Stimulated activated naive CD8-positive, alpha-beta T cell treated with anti-CD3 and anti-CD28 coated beads, Interleukin-15, Interleukin-2, amounts not matched to agents 100 U/mL and 50 U/mL, for 24 hours (primary cell): ENCODE measurements around the gene FAM83G.
A peak's percentile ranks its signal among the peaks of the same experiment; 100 is the strongest.

Experiments used
- ATAC-seq: fragments of 150-1000 bp; cut with Tn5 transposase; one replicate; pipeline ENCODE4 v1.10.0; 2021
- DNase-seq: peaks from one replicate; pipeline ENCODE4 v3.0.0; 2021

FAM83G gene

GRCh38 chr17:18987230-18987610 is 17.3 kb downstream of the FAM83G start:
- no peak for DNase-seq
- ATAC-seq = no peak

DNA sequence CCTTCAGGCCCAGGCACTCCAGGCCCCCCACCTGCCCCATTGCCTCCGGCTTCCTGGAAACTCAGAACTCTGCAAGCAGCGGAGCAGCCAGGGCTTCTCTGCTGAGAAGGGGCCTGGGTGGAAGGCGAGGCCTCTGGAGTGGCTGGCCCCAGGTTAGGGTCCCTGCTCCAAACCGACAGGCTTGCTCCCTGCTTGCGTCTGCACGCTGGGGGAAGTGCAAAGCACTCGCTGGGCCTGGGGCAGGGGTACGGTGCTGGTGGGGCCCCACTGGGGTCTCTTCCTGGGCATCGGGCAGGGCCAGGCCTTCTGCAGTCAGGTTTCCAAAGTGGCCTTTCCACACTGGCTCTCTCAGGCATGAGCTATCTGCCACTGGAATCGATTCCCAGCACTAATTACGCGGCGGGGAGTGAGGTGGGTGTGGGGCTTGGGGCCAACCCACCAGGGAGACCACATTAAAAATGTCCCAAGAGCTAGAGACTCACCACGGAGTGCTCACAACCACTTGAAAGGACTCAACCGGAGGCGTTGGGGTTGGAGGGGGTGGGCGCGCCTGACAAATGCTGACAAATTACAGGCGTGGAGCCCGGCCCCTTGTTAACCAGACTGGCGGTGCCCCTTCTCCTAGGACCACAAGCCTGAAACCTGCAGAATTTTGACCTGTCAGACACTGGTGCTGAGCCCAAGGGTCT is 17.9 kb downstream of the FAM83G start:
- no peak for ATAC-seq
- peak; percentile 35 for DNase-seq

- ATAC-seq = no peak
- no peak for DNase-seq
These were observed 19.1 kb downstream of the FAM83G start for GRCh38 chr17:18985475-18985874.

- DNase-seq (no peak), ATAC-seq (no peak)
These were observed 20.1 kb downstream of the FAM83G start for GRCh38 chr17:18984273-18985114.

DNA sequence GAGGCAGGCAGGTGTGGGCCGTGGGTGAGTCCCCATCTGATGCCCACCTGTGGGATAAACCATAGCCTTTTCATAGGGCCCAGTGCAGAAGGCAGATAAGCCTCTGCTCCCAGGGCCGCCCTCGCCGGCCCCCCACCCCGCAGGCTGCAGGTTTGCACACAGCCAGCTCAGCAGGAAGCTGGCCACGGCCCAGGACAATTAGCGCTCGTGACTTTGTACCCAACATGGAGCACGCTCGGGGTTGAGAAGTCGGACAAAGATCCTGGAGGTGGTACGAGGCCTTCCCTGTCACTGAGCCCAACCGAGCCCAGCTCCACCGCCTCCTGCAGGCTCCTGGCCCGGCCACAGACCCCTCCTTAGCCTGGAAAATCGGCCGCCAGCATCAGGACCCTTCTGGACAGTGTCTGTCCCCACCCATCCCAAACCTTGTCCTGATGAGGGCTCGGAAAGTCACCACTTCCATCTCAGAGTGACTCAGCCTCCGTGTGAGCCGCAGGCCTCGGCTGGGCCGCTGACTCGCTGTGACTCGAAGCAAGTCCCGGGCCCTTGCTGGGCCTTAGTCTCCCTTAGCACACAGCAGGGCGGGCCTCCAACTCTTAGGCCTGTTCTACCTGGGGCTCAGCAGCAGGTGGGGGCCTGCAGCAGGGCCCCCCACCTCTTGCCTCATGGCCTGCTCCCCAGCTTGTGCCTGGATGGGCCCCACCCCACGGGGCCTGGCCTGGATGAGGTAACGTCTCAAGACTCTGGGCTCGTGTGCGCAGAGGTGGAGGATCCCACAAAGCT is 22.7 kb downstream of the FAM83G start:
- peak; percentile 50 for ATAC-seq
- DNase-seq = no peak

GRCh38 chr17:18981335-18981641 is 23.3 kb downstream of the FAM83G start:
- ATAC-seq (no peak), DNase-seq (no peak)

- DNase-seq (no peak), ATAC-seq (peak; percentile 8)
These were observed 23.8 kb downstream of the FAM83G start for GRCh38 chr17:18980682-18981334.

- no peak for DNase-seq
- ATAC-seq = no peak
These were observed 25.9 kb downstream of the FAM83G start for GRCh38 chr17:18978655-18979054.

- ATAC-seq (no peak), DNase-seq (no peak)
These were observed 26.5 kb downstream of the FAM83G start for GRCh38 chr17:18978050-18978449.

DNA sequence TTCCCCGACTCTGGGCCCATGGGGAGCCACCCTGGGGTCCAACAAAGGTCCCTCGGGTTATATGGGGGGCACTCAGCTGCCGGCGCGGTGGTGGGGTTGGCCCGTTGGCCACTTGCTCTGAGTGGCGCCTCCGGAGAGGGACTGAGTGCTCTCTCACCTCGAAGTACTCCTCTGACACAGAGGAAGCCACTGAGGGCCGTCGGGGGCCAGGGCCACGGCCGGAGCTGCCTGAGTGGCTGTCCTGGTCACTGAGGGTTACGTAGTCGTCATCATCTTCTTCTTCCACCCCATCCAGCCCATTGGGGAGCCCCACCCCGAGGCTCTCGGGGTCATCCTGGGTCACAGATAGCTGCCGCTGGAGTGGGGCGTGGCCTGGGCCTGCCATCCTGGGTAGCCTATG is 26.9 kb downstream of the FAM83G start:
- DNase-seq = no peak
- no peak for ATAC-seq

DNA sequence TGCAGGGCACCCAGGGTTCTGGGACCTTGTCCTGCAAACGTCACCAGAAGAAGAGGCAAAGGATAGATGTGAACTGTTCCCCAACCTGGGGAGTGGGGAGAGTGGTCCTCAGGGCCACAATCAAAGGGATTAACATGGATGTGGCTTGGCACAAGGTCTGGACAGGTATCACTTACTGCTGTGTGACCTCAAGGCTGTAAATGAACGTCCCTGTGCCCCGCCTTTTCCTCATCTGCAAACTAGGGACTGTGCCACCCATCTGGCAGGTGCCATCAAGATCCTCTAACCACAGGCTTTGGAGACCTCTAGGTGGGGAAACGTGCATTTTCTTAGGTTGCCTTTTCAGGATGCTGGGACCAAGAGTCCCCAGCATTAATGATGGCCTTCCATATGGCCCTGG is 27.5 kb downstream of the FAM83G start:
- no peak for ATAC-seq
- no peak for DNase-seq

GRCh38 chr17:18976201-18976600 is 28.4 kb downstream of the FAM83G start:
- no peak for DNase-seq
- ATAC-seq = no peak

DNA sequence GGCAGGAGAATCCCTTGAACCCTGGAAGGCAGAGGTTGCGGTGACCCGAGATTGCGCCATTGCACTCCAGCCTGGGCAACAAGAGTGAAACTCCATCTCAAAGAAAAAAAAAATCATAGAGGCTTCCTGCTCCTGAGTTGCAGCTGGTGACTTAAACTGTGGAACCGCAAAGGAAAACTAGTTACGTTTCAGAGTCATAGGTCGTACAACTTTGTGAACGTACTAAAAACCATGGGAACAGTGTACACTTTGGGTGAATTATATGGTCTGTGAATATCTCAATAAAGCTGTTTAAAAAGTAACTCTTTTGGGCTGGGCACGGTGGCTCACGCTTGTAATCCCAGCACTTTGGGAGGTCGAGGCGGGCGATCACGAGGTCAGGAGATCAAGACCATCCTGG is 29.0 kb downstream of the FAM83G start:
- DNase-seq = no peak
- no peak for ATAC-seq

GRCh38 chr17:18974407-18975149 is 30.0 kb downstream of the FAM83G start:
- peak; percentile 85 for ATAC-seq
- DNase-seq = peak; percentile 61

- DNase-seq (no peak), ATAC-seq (no peak)
These were observed 32.8 kb downstream of the FAM83G start for GRCh38 chr17:18971801-18972200.

- no peak for ATAC-seq
- DNase-seq = no peak
These were observed 33.7 kb downstream of the FAM83G start for GRCh38 chr17:18970582-18971480.

DNA sequence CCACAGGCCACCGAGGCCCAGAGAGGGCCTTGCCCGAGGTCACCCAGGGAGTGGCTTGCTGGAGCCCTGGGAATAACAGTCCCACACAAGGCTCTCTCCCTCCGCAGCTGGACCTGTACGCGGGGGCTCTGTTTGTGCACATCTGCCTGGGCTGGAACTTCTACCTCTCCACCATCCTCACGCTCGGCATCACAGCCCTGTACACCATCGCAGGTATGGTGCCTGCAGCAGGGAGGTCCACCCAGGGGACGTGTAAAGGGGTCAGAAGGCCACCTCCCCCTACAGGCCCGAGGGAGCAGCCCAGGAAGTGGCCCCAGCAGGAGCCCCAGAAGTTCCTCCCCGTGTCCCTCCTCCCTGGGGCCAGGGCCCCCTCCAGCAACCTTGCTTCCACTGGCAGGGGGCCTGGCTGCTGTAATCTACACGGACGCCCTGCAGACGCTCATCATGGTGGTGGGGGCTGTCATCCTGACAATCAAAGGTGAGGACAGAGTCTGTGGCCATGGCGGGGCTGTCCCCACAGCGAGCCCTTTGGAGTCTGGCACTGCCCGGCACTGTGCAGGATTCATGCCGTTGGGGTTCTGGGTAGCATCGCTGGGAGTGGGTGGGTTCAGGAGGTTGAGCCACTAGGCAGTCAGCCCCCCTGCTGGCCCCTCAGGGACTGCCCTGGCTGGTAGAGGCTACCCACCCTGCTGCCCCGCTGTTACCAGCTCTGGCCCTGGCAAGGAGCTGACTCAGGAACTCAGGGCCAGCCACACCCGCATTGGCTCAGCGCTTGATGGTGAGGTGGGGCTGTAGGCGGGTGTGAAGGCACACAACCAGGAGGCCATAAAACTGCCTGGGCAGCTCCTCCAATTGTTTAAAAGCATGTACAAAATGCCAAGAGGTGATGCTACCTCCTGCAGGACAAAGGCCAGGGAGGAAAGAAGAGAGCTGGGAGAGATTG is 35.3 kb downstream of the FAM83G start:
- ATAC-seq = no peak
- no peak for DNase-seq

DNA sequence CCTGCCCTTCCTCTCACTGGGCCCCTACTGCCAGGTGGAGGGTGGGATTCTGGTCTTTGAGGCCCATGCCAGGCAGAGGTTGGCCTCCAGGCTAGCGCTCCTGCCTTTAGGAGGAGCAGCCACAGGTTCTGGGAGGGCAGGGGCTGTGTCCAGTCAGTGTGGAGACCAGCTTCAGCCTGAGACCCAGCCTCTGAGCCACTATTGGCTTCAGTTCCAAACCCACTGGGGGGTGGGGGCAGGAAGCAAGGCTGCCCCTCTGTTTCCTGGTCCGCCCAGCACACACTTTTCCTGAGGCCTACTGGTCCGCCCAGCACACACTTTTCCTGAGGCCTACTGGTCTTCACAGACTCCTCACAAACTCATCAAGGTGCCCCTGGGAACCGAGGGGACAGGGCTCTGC is 36.2 kb downstream of the FAM83G start:
- no peak for DNase-seq
- no peak for ATAC-seq

DNA sequence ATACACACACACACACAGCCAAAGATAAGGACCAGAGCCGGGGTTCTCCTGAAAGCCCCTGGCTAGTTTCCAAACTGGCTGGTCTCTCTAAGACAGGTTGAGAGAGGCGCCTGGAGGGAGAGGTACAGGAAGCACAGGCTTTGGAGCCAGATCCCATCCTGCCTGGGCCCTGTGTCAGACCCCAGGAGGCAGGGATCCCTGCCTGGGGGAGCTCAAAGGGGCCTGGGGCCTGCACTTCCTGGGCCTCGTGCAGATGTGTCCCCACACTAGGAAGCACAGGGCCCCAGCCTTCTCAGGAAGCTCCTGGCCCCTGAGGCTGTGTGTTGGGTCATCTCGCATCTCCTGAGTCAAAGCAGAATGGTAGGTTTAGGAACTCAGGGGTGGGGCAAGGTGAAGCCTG is 36.6 kb downstream of the FAM83G start:
- DNase-seq (no peak), ATAC-seq (no peak)
